OCI-LY7 (cell line): ENCODE data around the gene SERPING1. TPM values are rescaled to one million over a fixed set of nuclear protein-coding genes. Genes with fewer than 3 reads are reported as not detected.

Experiments used
- BruUV-seq: library from RNA; stranded (reverse); fragments of 400-500 nt; replicated peaks from 2 replicates; lab custom pipeline; 2021; lab: Mats Ljungman, UMichigan
- CTCF ChIA-PET: fragments of 300-600 bp; sonication (Branson Sonifier 250); formaldehyde crosslinking; loops from one replicate; lab custom pipeline; 2022; ENCODE audit warnings: antibody characterized with exemption; ENCODE audit not compliant: unreplicated experiment; lab: Charles Lee
- POLR2A ChIA-PET: fragments of 300-600 bp; sonication (Branson Sonifier 250); formaldehyde crosslinking; loops from one replicate; lab custom pipeline; 2022; ENCODE audit warnings: antibody characterized with exemption; lab: Charles Lee
- DNase-seq: peaks from one replicate; pipeline ENCODE4 v3.0.0-alpha.2; 2015; ENCODE audit warnings: low spot score
- H2AFZ ChIP-seq: fragments of 200-600 bp; sonication (generic), shearing (Covaris generic); 2 replicates; pipeline ENCODE4 v1.6.1; 2014; ENCODE audit warnings: mild to moderate bottlenecking, antibody characterized with exemption, low read length, moderate library complexity
- H3K27ac ChIP-seq: fragments of 200-600 bp; sonication (generic); 2 replicates; pipeline ENCODE4 v1.5.1; 2014; ENCODE audit warnings: mixed run types, low read depth, mild to moderate bottlenecking, moderate library complexity, low read length, inconsistent platforms; ENCODE audit not compliant: poor library complexity, severe bottlenecking
- H3K36me3 ChIP-seq: fragments of 200-600 bp; sonication (generic); 2 replicates; pipeline ENCODE4 v1.6.1; 2014; ENCODE audit warnings: mild to moderate bottlenecking, antibody characterized with exemption, low read length, moderate library complexity, mixed read lengths; ENCODE audit not compliant: insufficient read depth
- H3K4me1 ChIP-seq: fragments of 200-600 bp; sonication (generic); 2 replicates; pipeline ENCODE4 v1.5.1; 2014; ENCODE audit warnings: mild to moderate bottlenecking, low read length; ENCODE audit not compliant: insufficient read depth, poor library complexity, severe bottlenecking
- H3K4me2 ChIP-seq: fragments of 200-600 bp; sonication (generic); 2 replicates; pipeline ENCODE4 v1.6.1; 2014; ENCODE audit warnings: mild to moderate bottlenecking, low read length
- H3K4me3 ChIP-seq: fragments of 200-600 bp; sonication (generic); 2 replicates; pipeline ENCODE4 v1.5.1; 2014; ENCODE audit warnings: mild to moderate bottlenecking, low read depth, low read length; ENCODE audit not compliant: poor library complexity, severe bottlenecking
- H3K79me2 ChIP-seq: fragments of 200-600 bp; sonication (generic); 2 replicates; pipeline ENCODE4 v1.6.1; 2016; ENCODE audit warnings: low read depth, mild to moderate bottlenecking, low read length, moderate library complexity, mixed read lengths; ENCODE audit not compliant: insufficient read depth
- H3K9me2 ChIP-seq: fragments of 200-600 bp; sonication (generic); 2 replicates; pipeline ENCODE4 v1.6.1; 2016; ENCODE audit warnings: mild to moderate bottlenecking, low read length, mixed read lengths; ENCODE audit not compliant: insufficient read depth
- H3K9me3 ChIP-seq: fragments of 200-600 bp; sonication (generic); 2 replicates; pipeline ENCODE4 v1.6.1; 2014; ENCODE audit warnings: mild to moderate bottlenecking, mixed run types, low read length, mixed read lengths
- H4K20me1 ChIP-seq: fragments of 200-600 bp; sonication (generic); 2 replicates; pipeline ENCODE4 v1.6.1; 2014; ENCODE audit warnings: mild to moderate bottlenecking, antibody characterized with exemption, low read length, moderate library complexity, mixed read lengths; ENCODE audit not compliant: insufficient read depth
- EZH2phosphoT487 ChIP-seq: fragments of 200-600 bp; sonication (generic); IDR thresholded peaks from 2 replicates; pipeline ENCODE4 v1.6.1; 2018; ENCODE audit warnings: low read depth, borderline replicate concordance, mild to moderate bottlenecking, mixed run types, antibody characterized with exemption, low read length, moderate library complexity, mixed read lengths
- intact Hi-C: fragments of 100-400 bp; cut with micrococcal nuclease; formaldehyde crosslinking; loops from one replicate; pipeline ENCODE4 v1.10.0; 2022; ENCODE audit not compliant: unreplicated experiment
- total RNA-seq, 2 experiments: library from RNA; depleted of rRNA in 1 of 2; stranded (reverse); fragments of >200 nt in 1 of 2; shearing (Covaris generic) in 1 of 2; gene quantifications; 2 replicates each; pipeline ENCODE4 v1.2.3, GENCODE V29; 2014 to 2022
- TF ChIP-seq, protein P1 (sequence below): fragments of 200-600 bp; sonication (generic); conservative IDR thresholded peaks from 2 replicates; pipeline ENCODE4 v1.5.1; 2014; ENCODE audit warnings: mild to moderate bottlenecking, antibody characterized with exemption, low read length, moderate library complexity, mixed read lengths

SERPING1 gene
- total RNA-seq, 2 experiments from 2014 or later: not detected

- Histone ChIP-seq H2AFZ (no peak overlapping the region), H3K4me3 (no peak overlapping the region), H4K20me1 (no peaks in the 10 kb centered on the region), H3K4me1 (no peaks in the 10 kb centered on the region), H3K9me3 (no peaks in the 10 kb centered on the region), H3K79me2 (no peaks in the 10 kb centered on the region), H3K4me2 (no peak overlapping the region), H3K36me3 (no peaks in the 10 kb centered on the region), H3K27ac (no peak overlapping the region), H3K9me2 (no peaks in the 10 kb centered on the region)
- BruUV-seq: no TSS peak
- POLR2A ChIA-PET: interaction anchor here (0.7 kb wide), 1 partner anchor 21 kb away, joined by 4 read pairs; no protein-coding TSS in a partner anchor
- DNase-seq: no peak
- CTCF ChIA-PET: interaction anchor here (0.5 kb wide), 1 partner anchor 29 kb away, joined by 3 read pairs; the partner anchor contains the start of gene UBE2L6
- intact Hi-C loops: no loop called here
- TF ChIP-seq, protein P1, sequence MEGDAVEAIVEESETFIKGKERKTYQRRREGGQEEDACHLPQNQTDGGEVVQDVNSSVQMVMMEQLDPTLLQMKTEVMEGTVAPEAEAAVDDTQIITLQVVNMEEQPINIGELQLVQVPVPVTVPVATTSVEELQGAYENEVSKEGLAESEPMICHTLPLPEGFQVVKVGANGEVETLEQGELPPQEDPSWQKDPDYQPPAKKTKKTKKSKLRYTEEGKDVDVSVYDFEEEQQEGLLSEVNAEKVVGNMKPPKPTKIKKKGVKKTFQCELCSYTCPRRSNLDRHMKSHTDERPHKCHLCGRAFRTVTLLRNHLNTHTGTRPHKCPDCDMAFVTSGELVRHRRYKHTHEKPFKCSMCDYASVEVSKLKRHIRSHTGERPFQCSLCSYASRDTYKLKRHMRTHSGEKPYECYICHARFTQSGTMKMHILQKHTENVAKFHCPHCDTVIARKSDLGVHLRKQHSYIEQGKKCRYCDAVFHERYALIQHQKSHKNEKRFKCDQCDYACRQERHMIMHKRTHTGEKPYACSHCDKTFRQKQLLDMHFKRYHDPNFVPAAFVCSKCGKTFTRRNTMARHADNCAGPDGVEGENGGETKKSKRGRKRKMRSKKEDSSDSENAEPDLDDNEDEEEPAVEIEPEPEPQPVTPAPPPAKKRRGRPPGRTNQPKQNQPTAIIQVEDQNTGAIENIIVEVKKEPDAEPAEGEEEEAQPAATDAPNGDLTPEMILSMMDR: no peak
- TF ChIP-seq EZH2phosphoT487: no peak
These were observed 1.1 kb upstream of the SERPING1 start for GRCh38 chr11:57596266-57596885.

GRCh38 chr11:57597916-57598830 is 688 bp downstream of the SERPING1 start:
- H3K4me2 ChIP-seq: no peak overlapping the region
- no peaks in the 10 kb centered on the region for H3K9me2 ChIP-seq
- CTCF ChIA-PET: no interaction called here
- POLR2A ChIA-PET: interaction anchor here (0.5 kb wide), 1 partner anchor 18 kb away, joined by 3 read pairs; no protein-coding TSS in a partner anchor
- TF ChIP-seq, protein P1: no peak
- no peaks in the 10 kb centered on the region for H4K20me1 ChIP-seq
- no peak overlapping the region for H3K27ac ChIP-seq
- H3K4me3 ChIP-seq: no peak overlapping the region
- intact Hi-C loops: no loop called here
- no peaks in the 10 kb centered on the region for H3K36me3 ChIP-seq
- H3K9me3 ChIP-seq: no peaks in the 10 kb centered on the region
- DNase-seq: no peak
- H3K4me1 ChIP-seq: no peaks in the 10 kb centered on the region
- H2AFZ ChIP-seq: no peak overlapping the region
- BruUV-seq: no TSS peak
- no peaks in the 10 kb centered on the region for H3K79me2 ChIP-seq

- Histone ChIP-seq H3K9me2 (no peaks in the 10 kb centered on the region), H3K4me2 (no peak overlapping the region), H3K36me3 (no peaks in the 10 kb centered on the region), H3K79me2 (no peaks in the 10 kb centered on the region), H2AFZ (no peak overlapping the region), H3K4me1 (no peaks in the 10 kb centered on the region), H3K4me3 (no peak overlapping the region), H3K27ac (no peak overlapping the region), H3K9me3 (no peaks in the 10 kb centered on the region), H4K20me1 (no peaks in the 10 kb centered on the region)
- ChIA-PET CTCF (no interaction called here), POLR2A (interaction anchor here (0.5 kb wide), 1 partner anchor 17 kb away, joined by 3 read pairs; no protein-coding TSS in a partner anchor)
- no TSS peak for BruUV-seq
- intact Hi-C loops: no loop called here
- TF ChIP-seq EZH2phosphoT487: no peak
- TF ChIP-seq, protein P1: no peak
- no peak for DNase-seq
These were observed 1.3 kb downstream of the SERPING1 start for GRCh38 chr11:57598831-57599155.
